Fibroblast of the conjunctiva (primary cell): ENCODE data around the gene ZNF512B.
"Not testable (repeated sequence)": the region's sequence is repeated elsewhere in the genome, so short reads cannot be mapped to it uniquely, and the experiment has no call there.

ENCODE experiments used
- DNase-seq: peaks from one replicate; pipeline ENCODE4 v3.0.0-alpha.2; 2010; ENCODE audit warnings: low read depth

Gene ZNF512B

GRCh38 chr20:63963784-63964301 lies 5.9 kb downstream of the ZNF512B start:
- DNase-seq, result no peak

GRCh38 chr20:63963348-63963741 lies 6.4 kb downstream of the ZNF512B start:
- DNase-seq, result no peak

- DNase-seq, result no peak
Observed at GRCh38 chr20:63962426-63963347, 7.0 kb downstream of the ZNF512B start.

- DNase-seq, result no peak
Observed at GRCh38 chr20:63961664-63962425, 7.9 kb downstream of the ZNF512B start.

- not testable (repeated sequence) for DNase-seq
Observed at GRCh38 chr20:63960654-63961621, 8.8 kb downstream of the ZNF512B start.

GRCh38 chr20:63959699-63960075 lies 10.0 kb downstream of the ZNF512B start:
- DNase-seq, result no peak

GRCh38 chr20:63958964-63959698 lies 10.6 kb downstream of the ZNF512B start:
- DNase-seq, result no peak

- DNase-seq, result no peak
Observed at GRCh38 chr20:63958471-63958870, 11.3 kb downstream of the ZNF512B start.

GRCh38 chr20:63957690-63958441 lies 11.9 kb downstream of the ZNF512B start:
- DNase-seq, result no peak

GRCh38 chr20:63957004-63957689 lies 12.6 kb downstream of the ZNF512B start:
- DNase-seq, result peak; percentile 59

GRCh38 chr20:63956664-63957003 lies 13.1 kb downstream of the ZNF512B start:
- DNase-seq, result no peak

- DNase-seq, result peak; percentile 87
Observed at GRCh38 chr20:63955827-63956663, 13.7 kb downstream of the ZNF512B start, which contains the start of gene UCKL1. UCKL1 (minus strand) TSS chr20:63956416; CDS start chr20:63956372, 44 bp downstream.

GRCh38 chr20:63955281-63955826 lies 14.4 kb downstream of the ZNF512B start:
- no peak for DNase-seq

GRCh38 chr20:63953764-63954429 lies 15.8 kb downstream of the ZNF512B start:
- no peak for DNase-seq

GRCh38 chr20:63952769-63953168 lies 17.0 kb downstream of the ZNF512B start:
- no peak for DNase-seq

- DNase-seq, result no peak
Observed at GRCh38 chr20:63952210-63952535, 17.6 kb downstream of the ZNF512B start.

GRCh38 chr20:63951398-63952209 lies 18.1 kb downstream of the ZNF512B start:
- no peak for DNase-seq
